ENCODE results near the gene MYOC.
"Not testable (repeated sequence)": the region's sequence is repeated elsewhere in the genome, so short reads cannot be mapped to it uniquely, and the experiment has no call there.

Gene MYOC

GRCh38 chr1:171652234-171652822, at the start of gene MYOC:
Gene MYOC, minus strand, starts transcription at chr1:171652688. Its CDS starts 77 bp downstream, at chr1:171652611.
- DNase-seq: no peak

DNA sequence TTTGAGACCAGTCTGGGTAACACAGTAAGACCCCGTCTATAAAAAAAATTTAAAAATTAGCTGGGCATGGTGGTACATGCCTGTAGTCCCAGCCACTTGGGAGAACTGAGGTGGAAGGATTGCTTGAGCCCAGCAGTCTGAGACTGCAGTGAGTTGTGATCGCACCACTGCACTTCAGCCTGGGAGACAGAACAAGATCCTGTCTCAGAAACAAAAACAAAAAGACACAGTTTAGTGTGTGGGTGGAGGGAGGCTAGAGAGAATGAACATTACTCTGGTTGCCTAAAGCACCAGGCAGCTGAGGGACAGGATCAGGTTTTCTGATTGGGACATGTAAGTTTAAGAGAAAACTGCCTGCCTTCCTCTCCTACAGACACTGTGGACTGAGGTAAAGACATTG, 47.0 kb upstream of the MYOC start:
- no peak for DNase-seq

- DNase-seq: not testable (repeated sequence)
Measured at GRCh38 chr1:171695772-171696171, 43.3 kb upstream of the MYOC start.

DNA sequence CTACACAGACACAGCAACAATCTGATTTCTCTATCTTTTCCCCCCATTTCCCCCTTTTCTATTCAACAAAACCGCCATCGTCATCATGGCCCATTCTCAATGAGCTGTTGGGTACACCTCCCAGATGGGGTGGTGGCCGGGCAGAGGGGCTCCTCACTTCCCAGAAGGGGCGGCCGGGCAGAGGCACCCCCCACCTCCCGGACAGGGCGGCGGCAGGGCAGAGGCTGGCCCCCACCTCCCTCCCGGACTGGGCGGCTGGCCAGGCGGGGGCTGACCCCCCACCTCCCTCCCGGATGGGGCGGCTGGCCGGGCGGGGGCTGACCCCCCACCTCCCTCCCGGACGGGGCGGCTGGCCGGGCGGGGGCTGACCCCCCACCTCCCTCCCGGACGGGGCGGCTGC, 41.1 kb upstream of the MYOC start:
- not testable (repeated sequence) for DNase-seq

DNA sequence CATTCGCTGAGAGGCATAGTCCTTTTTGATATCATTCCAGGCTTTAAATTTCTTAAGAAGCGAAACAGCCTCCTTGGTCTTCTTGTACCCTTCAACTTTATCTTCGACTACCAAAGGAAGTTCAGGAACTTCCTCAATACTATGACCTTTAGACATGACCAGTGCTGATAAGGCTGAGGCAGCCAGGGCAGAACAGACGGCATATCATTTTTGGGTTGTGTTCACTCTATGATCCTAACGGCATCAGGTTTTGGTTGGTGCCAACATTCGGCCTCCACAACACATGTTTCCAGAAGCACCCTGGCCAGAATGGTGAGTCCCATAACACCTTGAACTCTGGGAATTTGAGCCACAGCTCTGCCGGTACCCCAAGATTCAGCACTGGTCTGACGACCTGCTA, 31.4 kb upstream of the MYOC start:
- no peak for DNase-seq

DNA sequence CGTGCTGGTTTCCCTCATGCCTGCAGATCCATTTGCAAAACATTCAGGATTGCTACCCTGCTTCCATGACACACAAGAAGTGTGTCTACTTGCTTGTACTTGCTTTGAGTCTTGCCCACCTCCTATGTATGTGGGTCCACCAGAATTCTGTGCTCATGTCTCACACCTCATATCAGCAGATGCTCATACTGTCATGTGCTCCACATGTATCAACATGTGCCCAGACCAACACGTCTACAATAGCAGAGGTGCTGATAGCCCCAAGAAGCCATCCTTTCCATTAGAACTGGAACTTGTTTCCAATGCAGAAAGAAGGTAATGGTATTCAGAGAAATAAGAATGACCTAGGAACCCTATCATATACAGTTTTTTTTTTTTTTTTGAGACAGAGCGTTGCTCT, 27.9 kb upstream of the MYOC start:
- no peak for DNase-seq

DNA sequence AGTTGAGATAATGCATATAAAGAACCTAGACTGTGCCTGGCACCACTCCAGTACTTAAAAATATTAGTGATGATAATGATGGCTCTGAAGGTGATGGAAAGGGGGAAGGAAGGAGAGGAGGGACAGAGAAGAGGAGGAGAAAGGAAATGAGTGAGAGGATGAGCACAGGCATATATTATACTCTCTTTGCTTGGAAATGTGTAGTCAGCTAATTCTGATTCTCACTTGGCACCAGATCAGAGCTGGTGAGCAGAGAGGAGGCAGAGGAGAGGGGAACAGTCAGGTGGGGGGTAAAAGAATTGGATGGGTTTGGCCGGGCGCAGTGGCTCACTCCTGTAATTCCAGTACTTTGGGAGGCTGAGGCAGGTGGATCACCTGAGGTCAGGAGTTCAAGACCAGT, 24.3 kb upstream of the MYOC start:
- DNase-seq: no peak

- no peak for DNase-seq
Measured at GRCh38 chr1:171674431-171675405, 22.2 kb upstream of the MYOC start.

DNA sequence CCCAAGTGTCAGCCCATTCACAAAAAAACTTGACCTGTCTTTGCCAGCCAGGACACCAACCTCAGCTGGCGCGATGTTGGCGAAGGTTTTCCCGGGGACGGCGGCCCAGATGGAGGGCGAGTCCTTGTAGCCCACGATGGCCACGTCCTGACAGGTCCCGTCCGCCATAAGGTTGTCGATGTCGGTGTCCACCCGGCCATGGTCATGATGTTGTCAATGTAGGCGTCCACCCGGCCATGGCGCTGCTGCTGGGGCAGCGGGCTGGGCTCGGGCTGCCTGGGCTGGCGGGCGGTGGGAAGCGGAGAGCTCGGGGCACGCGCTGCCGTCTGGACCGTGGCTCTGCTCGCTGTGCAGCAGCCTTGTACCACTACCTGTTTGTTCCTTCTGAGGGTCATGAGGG, 18.3 kb upstream of the MYOC start:
- no peak for DNase-seq

GRCh38 chr1:171668372-171668771, 15.9 kb upstream of the MYOC start:
- DNase-seq: no peak

DNA sequence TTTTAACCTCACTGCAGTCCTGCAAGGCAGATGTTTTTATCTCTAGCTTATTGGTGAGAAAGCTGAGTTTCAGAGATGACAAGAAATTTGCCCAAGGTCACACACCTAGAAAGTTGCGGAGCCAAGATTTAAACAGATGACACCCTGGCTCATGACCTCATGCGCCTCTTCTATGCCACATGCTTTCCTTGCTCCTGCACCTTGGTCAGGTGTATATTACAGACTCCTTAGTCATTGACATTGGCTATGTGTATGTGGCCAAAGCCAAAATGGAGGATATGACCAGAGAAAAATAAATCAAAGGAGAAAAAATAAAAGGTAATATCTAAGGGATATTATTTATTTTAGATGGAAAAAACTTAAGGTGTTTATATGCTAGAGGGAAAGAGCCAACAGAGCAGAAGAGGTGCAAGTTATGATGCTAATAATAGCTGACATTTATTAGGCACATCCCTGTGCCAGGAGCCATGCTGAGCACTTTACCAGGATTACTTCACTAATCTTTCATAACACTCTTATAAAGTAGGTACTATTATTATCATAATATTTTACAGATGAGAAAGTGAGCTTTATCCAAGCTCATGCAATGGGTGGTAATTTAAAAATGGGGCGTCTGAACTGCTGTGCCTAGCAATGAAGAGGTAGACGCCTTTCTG, 13.8 kb upstream of the MYOC start:
- DNase-seq: no peak

DNA sequence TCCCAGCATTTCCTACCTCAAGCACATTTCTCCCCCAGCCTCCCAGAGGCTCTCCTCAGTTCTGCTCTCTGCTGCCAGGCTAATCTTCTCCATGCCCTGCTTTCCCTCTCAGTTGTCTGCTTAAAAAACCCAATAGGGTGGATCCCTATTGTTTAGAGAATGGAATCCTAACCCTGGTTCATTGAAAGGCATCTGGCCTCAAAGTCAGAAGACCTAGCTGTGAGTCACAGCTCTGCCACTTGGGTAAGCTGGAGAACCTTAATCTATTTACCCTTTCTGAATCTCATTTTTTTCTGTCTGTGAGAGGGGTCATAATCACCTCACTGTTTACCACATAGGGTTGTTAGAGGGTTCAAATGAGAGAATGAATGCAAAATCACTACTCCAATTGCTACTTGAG, 12.5 kb upstream of the MYOC start:
- DNase-seq: no peak

GRCh38 chr1:171663854-171664575, 11.5 kb upstream of the MYOC start:
- peak; percentile 0 for DNase-seq

- DNase-seq: no peak
Measured at GRCh38 chr1:171663036-171663853, 10.8 kb upstream of the MYOC start.

- DNase-seq: no peak
Measured at GRCh38 chr1:171661076-171661650, 8.7 kb upstream of the MYOC start.

DNA sequence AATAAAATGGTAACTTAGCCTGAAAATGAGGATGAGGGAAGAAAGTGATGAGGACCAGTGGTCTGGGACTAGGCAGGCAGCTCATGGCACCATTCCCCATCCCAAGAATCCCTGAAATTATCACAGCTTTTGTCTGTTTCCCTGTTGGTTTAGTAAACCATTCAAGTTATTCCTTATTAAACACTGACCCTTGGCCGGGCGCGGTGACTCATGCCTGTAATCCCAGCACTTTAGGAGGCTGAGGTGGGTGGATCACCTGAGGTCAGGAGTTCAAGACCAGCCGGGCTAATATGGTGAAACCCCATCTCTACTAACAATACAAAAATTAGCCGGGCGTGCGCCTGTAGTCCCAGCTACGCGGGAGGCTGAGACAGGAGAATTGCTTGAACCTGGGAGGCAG, 3.7 kb upstream of the MYOC start:
- not testable (repeated sequence) for DNase-seq

DNA sequence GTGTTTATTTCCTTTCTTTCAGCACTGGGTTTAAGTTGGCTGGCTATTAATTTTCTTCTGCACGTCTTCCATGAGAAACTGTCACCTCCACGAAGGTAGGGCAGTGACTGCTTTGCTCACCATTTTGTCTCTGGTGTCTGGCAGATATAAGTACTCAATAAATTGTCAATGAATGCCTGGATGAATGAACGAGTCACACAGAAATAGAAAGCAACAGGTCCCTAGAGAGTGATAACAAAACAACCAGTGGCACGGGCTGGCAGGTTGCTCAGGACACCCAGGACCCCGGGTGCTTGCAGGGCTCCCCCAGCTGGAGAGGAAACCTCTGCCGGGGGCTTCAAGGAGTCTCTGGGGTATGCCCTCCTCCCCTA, 3.2 kb upstream of the MYOC start:
- no peak for DNase-seq

- no peak for DNase-seq
Measured at GRCh38 chr1:171654942-171655745, 2.7 kb upstream of the MYOC start.

DNA sequence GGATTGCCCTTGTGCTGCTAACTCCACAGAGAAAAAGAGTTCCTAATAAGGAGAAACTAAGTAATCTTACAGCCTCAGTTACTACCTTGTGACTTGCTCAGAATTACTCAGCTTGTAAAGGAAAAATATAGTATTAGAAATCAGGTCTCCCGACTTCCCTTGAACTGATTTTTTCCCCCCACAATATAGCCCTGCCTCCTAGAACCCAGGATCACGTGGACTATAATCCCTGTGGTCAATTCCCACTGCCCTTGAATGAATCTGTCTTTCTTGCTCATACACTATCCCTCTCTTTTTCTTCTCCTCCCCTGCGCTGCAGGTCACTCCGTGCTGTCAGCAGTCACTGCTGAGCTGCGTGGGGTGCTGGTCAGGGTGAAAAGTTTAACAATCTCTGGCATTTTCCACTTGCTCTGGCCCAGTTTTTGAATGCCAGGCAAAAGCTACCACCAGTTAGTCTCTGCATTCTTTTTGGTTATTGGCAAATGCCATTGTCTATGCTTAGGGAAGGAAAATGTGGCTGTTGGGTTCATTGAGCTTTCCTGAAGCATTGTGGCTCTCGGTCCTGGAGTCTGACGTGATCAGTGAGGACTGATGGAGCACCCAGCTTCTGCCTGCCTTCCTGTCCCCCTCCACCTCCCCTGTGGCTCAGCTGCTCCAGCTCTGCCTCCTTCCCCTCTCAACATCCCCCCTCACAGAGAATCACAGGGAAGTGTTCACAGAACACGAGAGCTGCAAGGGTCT, 1.9 kb upstream of the MYOC start:
- no peak for DNase-seq

- no peak for DNase-seq
Measured at GRCh38 chr1:171653796-171654195, 1.3 kb upstream of the MYOC start.

GRCh38 chr1:171646249-171646560, 6.3 kb downstream of the MYOC start:
- DNase-seq: no peak
